SKM-1 (cell line): ENCODE data around the gene IL7R.

Source experiments
- DNase-seq: peaks from one replicate; lab custom pipeline; 2025; ENCODE audit not compliant: unreplicated experiment; lab: John Stamatoyannopoulos, UW

Gene IL7R

DNA sequence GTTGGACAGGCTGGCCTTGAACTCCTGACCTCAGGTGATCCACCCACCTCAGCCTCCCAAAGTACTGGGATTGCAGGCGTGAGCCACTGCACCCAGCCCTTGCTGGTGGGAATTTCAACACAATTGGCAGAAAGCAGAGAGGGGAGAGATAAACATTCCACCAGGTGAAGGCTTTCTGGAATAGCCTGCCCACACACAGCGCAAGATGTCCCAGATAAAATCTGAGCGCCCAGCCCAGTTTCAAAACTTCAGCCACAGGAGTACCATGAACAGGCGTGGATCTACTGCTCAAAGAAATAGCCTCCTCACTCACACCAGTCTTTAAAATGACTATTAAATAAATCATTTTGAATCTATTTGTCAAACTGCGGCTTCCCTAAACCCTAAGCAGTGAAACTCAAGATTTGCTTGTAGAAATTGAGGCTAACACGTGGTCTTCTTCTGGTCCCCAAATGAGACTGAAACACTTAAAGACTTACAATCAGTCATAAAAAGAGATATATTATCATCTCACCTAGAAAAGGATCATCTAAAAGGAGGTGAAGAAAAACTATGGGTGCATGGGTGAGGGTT is 47.0 kb downstream of the IL7R start:
- no peak for DNase-seq

GRCh38 chr5:35904443-35905132 is 47.9 kb downstream of the IL7R start:
- DNase-seq: no peak

DNA sequence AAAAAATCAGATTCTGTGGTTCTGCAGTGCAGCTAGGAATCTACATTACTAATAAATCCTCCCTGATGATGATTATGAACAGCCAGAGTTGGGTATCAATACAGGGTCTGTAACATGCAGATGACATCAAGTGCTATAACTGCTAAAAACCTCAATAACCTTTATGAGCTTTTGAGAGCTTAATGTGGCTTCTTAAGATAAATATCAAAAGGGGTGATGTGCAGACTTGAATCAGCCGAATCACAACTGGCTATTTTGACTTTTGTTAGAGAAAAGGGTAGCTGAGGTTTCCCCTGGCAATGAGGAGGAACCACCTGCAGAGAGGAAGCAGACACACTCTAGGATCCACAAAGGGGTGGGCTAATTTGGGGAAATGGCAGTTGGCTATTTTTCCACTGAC is 51.5 kb downstream of the IL7R start:
- DNase-seq: no peak

DNA sequence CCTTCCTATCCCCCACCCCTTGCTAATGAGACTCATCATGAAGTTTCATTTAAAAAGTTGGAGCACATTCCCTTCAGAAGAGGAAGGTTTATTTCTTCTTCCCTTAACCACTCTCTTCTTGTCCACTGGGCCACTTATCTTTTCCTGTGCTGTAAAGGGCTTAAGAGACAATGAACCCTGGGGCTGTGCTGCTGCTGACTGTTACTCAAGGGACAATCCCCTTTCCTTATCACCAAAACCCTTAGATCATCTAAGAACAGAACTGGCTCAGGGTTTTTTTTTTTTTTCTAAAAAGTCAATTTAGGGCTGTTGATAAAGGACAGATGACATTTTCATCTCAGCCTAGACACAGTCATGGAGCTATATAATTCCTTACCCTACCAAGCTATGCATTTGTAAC is 52.1 kb downstream of the IL7R start:
- no peak for DNase-seq

DNA sequence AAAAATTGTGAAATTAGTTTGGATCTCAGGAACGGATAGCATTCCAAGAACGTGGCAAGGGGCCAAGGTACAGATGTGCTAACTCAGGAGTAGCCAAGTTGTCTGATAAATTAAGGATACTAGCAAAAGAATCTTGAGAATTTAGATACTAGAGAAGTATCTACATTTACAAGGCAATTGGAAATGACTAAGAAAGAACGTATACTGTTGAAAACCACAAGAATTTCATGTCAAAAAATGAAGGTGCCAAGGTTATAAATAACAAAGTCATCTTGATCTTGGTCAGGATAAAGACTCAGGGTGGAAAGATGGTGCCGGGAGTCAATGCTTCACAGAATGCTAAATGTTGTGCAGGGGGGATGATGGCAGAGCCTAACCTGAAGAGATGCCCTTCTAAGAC is 62.5 kb downstream of the IL7R start:
- DNase-seq: no peak

DNA sequence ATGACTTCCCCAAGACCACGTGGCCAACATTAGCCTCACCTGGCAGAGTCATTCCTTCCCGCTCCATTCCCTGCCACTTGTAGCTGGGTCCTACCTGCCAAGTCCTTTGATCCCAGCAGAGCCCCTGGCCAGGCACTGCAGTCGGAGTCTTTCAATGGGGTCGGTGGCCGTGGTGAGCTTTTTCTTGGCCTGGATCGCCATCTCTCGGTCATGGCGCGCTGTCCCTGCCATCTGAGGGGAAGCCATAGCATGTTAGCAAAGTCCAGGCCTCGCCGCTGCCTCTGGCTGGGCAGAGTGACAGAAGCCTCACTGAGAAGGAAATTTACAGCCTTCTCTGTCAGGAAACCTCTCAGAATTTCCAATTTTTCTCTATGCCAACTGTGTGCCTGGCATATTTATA is 64.2 kb downstream of the IL7R start:
- DNase-seq: no peak

DNA sequence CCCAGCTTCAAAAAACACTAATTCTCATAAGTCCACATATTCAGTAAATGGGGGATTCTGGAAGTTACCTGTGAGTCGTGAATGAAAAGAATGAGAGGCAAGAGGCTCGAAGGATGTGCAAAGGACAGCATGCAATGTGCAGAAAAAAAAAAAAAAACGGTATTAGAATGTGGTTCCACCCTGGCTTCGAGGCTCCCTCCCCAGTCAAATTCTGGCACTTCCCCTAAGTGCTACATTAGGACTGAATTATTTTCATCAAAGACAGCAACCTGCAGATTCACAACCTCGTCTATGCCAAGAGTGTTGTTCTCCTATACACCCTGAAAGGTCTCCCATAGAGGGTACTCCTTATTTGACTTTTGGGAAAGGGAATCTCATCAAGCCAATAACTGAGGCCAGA is 65.2 kb downstream of the IL7R start:
- DNase-seq: no peak

- DNase-seq: no peak
These were observed 65.8 kb downstream of the IL7R start for GRCh38 chr5:35922468-35922867.

DNA sequence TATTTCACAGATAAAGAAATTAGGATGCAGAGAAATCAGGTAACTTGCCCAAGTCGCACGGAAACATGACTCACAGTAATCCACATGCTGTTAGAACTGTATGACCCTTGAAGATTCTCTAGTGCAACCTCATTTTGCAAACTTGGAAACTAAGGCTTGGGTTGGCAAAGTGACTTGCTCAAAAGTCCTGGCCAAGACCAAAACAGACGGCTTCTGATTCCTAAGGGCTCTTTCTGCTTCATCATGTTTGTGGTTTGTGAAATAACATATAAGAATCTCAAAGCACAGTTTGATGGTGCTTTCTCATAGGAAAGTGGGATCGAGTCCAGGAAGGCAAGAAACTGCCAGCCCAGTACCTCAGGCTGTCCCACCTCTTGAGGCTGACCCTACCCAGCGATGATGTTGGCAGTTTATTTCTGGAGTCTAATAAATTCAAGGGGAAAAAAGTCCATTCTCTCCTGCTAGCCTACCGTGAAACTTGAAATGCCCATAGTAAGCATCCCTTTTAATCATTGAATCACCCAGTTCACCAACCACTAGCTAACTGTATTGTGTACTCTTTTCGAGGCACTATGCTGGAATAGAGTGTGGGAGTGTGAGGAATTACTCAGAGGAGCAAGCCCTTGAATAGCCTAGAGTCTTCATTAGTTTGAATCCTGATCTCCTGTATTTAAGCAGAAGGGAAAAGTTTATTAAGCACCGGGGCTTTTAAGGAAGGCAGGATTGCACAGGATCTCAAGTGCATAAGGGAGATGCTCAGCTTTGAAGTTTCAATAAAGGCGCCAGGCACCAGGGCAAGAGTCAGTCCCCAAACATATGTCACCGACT is 67.6 kb downstream of the IL7R start:
- no peak for DNase-seq

DNA sequence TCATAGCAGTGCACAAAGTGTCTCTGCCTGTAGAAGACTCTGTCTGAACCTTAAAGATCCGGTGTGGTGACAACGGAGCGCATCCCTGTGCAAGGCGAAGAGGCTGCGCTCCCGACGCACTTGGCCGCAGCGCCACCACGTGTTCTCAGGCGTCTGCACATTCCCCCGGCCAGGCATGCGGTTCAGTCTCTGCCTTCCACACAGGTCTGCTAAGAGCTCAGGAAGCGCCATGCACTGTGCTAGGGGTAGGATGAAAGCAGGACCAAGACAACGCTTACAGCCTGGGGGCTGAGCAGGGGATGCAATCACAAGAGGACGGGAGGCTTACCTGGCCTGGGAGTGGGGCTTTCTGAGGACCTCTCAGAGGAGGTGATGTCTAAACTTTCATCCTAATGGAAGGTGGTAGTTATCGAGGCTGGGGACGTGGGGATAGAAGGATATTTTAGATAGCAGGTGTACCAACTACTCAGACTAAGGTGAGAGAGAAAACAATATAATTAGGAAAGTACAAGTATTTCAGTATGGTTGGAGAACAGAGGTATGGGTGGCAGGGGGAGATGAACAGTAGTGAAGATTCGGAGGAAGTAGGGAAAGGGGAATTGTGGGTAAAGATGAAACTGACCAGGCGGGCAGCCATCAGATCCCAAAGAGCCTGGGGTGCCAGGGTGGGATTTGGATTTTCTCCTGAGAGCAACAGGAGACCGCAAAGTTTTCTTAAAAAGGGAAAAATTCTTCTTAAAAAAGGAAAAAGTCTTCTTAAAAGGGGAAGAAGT is 68.4 kb downstream of the IL7R start:
- DNase-seq: peak; percentile 41

GRCh38 chr5:35926389-35927051 is 69.8 kb downstream of the IL7R start:
- peak; percentile 21 for DNase-seq
